ENCODE measurements around the gene MLIP. TPM values are rescaled to one million over a fixed set of nuclear protein-coding genes. Genes with fewer than 3 reads are reported as not detected.
A peak's percentile ranks its signal among the peaks of the same experiment; 100 is the strongest.
"Not testable (repeated sequence)": the region's sequence is repeated elsewhere in the genome, so short reads cannot be mapped to it uniquely, and the experiment has no call there.

Gene MLIP
- total RNA-seq (2014; rRNA removed; shearing (Covaris generic)), result 16.6 and 23.9 TPM in 2 replicates
- 9.5 and 11.2 TPM in 2 replicates for polyA plus RNA-seq (2015; cell fraction: cytosol; rRNA removed)
- polyA plus RNA-seq (2015; cell fraction: nucleus; rRNA removed), result 2.0 and 7.9 TPM in 2 replicates

- in situ Hi-C loops (cut with HindIII; ENCODE audit: low pct_unique_long_range_greater_than_20kb, low sequenced_read_pairs), result no loop called here
- no peak for DNase-seq (ENCODE audit: low read depth, low spot score)
Measured at GRCh38 chr6:54111341-54112045, at the start of gene MLIP. Gene MLIP (plus strand): TSS chr6:54111443. CDS start chr6:54111480, 37 bp downstream.

- DNase-seq (ENCODE audit: low read depth, low spot score), result no peak
- in situ Hi-C loops (cut with HindIII; ENCODE audit: low pct_unique_long_range_greater_than_20kb, low sequenced_read_pairs), result no loop called here
Measured at GRCh38 chr6:54063228-54063539, 48.1 kb upstream of the MLIP start.

GRCh38 chr6:54068694-54069093, 42.5 kb upstream of the MLIP start:
- in situ Hi-C loops (cut with HindIII; ENCODE audit: low pct_unique_long_range_greater_than_20kb, low sequenced_read_pairs), result no loop called here
- DNase-seq (ENCODE audit: low read depth, low spot score), result no peak

GRCh38 chr6:54070025-54070424, 41.2 kb upstream of the MLIP start:
- in situ Hi-C loops (cut with HindIII; ENCODE audit: low pct_unique_long_range_greater_than_20kb, low sequenced_read_pairs), result no loop called here
- DNase-seq (ENCODE audit: low read depth, low spot score), result no peak

GRCh38 chr6:54071821-54072340, 39.4 kb upstream of the MLIP start:
- in situ Hi-C loops (cut with HindIII; ENCODE audit: low pct_unique_long_range_greater_than_20kb, low sequenced_read_pairs), result no loop called here
- DNase-seq (ENCODE audit: low read depth, low spot score), result no peak

GRCh38 chr6:54072635-54073313, 38.5 kb upstream of the MLIP start:
- in situ Hi-C loops (cut with HindIII; ENCODE audit: low pct_unique_long_range_greater_than_20kb, low sequenced_read_pairs), result no loop called here
- DNase-seq (ENCODE audit: low read depth, low spot score), result peak; percentile 15

- DNase-seq (ENCODE audit: low read depth, low spot score), result no peak
- in situ Hi-C loops (cut with HindIII; ENCODE audit: low pct_unique_long_range_greater_than_20kb, low sequenced_read_pairs), result no loop called here
Measured at GRCh38 chr6:54073487-54073886, 37.8 kb upstream of the MLIP start.

- in situ Hi-C loops (cut with HindIII; ENCODE audit: low pct_unique_long_range_greater_than_20kb, low sequenced_read_pairs), result no loop called here
- DNase-seq (ENCODE audit: low read depth, low spot score), result no peak
Measured at GRCh38 chr6:54074109-54074508, 37.1 kb upstream of the MLIP start.

- in situ Hi-C loops (cut with HindIII; ENCODE audit: low pct_unique_long_range_greater_than_20kb, low sequenced_read_pairs), result no loop called here
- no peak for DNase-seq (ENCODE audit: low read depth, low spot score)
Measured at GRCh38 chr6:54074578-54075195, 36.6 kb upstream of the MLIP start.

GRCh38 chr6:54076159-54076789, 35.0 kb upstream of the MLIP start:
- in situ Hi-C loops (cut with HindIII; ENCODE audit: low pct_unique_long_range_greater_than_20kb, low sequenced_read_pairs), result no loop called here
- no peak for DNase-seq (ENCODE audit: low read depth, low spot score)

- in situ Hi-C loops (cut with HindIII; ENCODE audit: low pct_unique_long_range_greater_than_20kb, low sequenced_read_pairs); DNase-seq (ENCODE audit: low read depth, low spot score): not testable (repeated sequence)
Measured at GRCh38 chr6:54081499-54081898, 29.7 kb upstream of the MLIP start.

- DNase-seq (ENCODE audit: low read depth, low spot score), result no peak
- in situ Hi-C loops (cut with HindIII; ENCODE audit: low pct_unique_long_range_greater_than_20kb, low sequenced_read_pairs), result no loop called here
Measured at GRCh38 chr6:54083287-54083686, 28.0 kb upstream of the MLIP start.

GRCh38 chr6:54084231-54084630, 27.0 kb upstream of the MLIP start:
- in situ Hi-C loops (cut with HindIII; ENCODE audit: low pct_unique_long_range_greater_than_20kb, low sequenced_read_pairs), result no loop called here
- DNase-seq (ENCODE audit: low read depth, low spot score), result no peak

- DNase-seq (ENCODE audit: low read depth, low spot score), result no peak
- in situ Hi-C loops (cut with HindIII; ENCODE audit: low pct_unique_long_range_greater_than_20kb, low sequenced_read_pairs), result no loop called here
Measured at GRCh38 chr6:54085047-54085446, 26.2 kb upstream of the MLIP start.

GRCh38 chr6:54085541-54085940, 25.7 kb upstream of the MLIP start:
- peak; percentile 58 for DNase-seq (ENCODE audit: low read depth, low spot score)
- in situ Hi-C loops (cut with HindIII; ENCODE audit: low pct_unique_long_range_greater_than_20kb, low sequenced_read_pairs), result no loop called here

- no peak for DNase-seq (ENCODE audit: low read depth, low spot score)
- in situ Hi-C loops (cut with HindIII; ENCODE audit: low pct_unique_long_range_greater_than_20kb, low sequenced_read_pairs), result no loop called here
Measured at GRCh38 chr6:54086439-54086838, 24.8 kb upstream of the MLIP start.

- in situ Hi-C loops (cut with HindIII; ENCODE audit: low pct_unique_long_range_greater_than_20kb, low sequenced_read_pairs), result no loop called here
- DNase-seq (ENCODE audit: low read depth, low spot score), result no peak
Measured at GRCh38 chr6:54087721-54088120, 23.5 kb upstream of the MLIP start.

GRCh38 chr6:54093326-54093948, 17.8 kb upstream of the MLIP start:
- no peak for DNase-seq (ENCODE audit: low read depth, low spot score)
- in situ Hi-C loops (cut with HindIII; ENCODE audit: low pct_unique_long_range_greater_than_20kb, low sequenced_read_pairs), result no loop called here

Measured in SK-MEL-5 (cell line).